Measurements from ENCODE around the gene BET1L. TPM values are rescaled to one million over a fixed set of nuclear protein-coding genes. Genes with fewer than 3 reads are reported as not detected.

BET1L gene
- total RNA-seq, 1 experiment from 2014 or later, result 89.0 TPM

DNA sequence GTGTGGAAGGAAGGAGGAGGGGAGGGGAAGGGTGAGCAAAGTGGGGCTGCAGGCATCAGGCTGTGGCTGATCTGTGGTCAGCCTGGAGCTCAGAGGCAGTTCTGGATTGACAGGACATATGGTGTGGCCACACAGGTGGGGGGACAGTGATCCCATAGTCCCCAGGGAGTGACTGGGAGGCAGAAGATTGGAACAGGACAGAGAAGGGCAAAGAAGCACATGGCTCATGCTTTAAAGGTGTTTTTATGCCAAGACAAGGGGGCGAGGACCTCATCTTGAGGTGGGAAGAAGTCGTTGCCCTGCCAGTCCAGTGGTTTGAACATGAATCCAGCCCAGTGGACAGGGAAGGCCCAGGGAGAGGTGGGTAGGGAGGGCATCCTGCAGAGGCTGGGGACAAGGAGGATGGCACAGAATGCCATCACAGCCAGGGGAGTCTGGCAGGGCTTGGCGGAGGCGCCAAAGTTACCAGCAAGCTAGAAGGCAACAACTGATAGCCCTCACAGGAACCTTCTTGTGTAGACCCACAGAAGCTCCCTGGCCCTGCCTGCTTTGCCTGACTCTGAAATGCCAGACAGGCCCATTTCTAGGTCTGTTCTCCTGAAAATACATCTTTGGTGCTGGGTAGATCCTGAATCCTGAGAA is 3.1 kb downstream of the BET1L start:
- ATAC-seq (no peak), DNase-seq (ENCODE audit: low read depth, low spot score) (no peak)
- Histone ChIP-seq H3K9me3 (ENCODE audit: control insufficient read depth, insufficient read depth, low read depth, low read length) (no peaks in the 10 kb centered on the region), H3K27me3 (ENCODE audit: control insufficient read depth, insufficient read depth, low read length) (no peaks in the 10 kb centered on the region), H3K4me1 (ENCODE audit: control insufficient read depth, insufficient read depth, low read length) (peaks cover 12% of the 10 kb centered on the region), H3K36me3 (ENCODE audit: control insufficient read depth, insufficient read depth, low read length) (peaks cover 4% of the 10 kb centered on the region; the same call in 1 of the 2 replicates), H3K27ac (ENCODE audit: low read length) (no peak overlapping the region), H3K4me3 (ENCODE audit: low read depth in 2 of 2, low read length in 2 of 2) (no peak overlapping the region)
- ChIA-PET CTCF (no interaction called here), POLR2A (interaction anchor here (0.6 kb wide), 1 partner anchor 47 kb away, joined by 3 read pairs; no protein-coding TSS in a partner anchor)
- no peak for TF ChIP-seq SIN3A (IDR thresholded peaks at IDR 0.05; ENCODE audit: borderline replicate concordance, insufficient read depth, low read depth, low read length)
- TF ChIP-seq TCF7L2 (IDR thresholded peaks at IDR 0.05; ENCODE audit: low read depth, low read length), result no peak
- TF ChIP-seq POLR2AphosphoS5 (IDR thresholded peaks at IDR 0.05; ENCODE audit: low read depth, low read length), result peak; percentile 21; the same call in 1 of the 2 replicates
- TF ChIP-seq, protein P1, sequence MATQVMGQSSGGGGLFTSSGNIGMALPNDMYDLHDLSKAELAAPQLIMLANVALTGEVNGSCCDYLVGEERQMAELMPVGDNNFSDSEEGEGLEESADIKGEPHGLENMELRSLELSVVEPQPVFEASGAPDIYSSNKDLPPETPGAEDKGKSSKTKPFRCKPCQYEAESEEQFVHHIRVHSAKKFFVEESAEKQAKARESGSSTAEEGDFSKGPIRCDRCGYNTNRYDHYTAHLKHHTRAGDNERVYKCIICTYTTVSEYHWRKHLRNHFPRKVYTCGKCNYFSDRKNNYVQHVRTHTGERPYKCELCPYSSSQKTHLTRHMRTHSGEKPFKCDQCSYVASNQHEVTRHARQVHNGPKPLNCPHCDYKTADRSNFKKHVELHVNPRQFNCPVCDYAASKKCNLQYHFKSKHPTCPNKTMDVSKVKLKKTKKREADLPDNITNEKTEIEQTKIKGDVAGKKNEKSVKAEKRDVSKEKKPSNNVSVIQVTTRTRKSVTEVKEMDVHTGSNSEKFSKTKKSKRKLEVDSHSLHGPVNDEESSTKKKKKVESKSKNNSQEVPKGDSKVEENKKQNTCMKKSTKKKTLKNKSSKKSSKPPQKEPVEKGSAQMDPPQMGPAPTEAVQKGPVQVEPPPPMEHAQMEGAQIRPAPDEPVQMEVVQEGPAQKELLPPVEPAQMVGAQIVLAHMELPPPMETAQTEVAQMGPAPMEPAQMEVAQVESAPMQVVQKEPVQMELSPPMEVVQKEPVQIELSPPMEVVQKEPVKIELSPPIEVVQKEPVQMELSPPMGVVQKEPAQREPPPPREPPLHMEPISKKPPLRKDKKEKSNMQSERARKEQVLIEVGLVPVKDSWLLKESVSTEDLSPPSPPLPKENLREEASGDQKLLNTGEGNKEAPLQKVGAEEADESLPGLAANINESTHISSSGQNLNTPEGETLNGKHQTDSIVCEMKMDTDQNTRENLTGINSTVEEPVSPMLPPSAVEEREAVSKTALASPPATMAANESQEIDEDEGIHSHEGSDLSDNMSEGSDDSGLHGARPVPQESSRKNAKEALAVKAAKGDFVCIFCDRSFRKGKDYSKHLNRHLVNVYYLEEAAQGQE (IDR thresholded peaks at IDR 0.05; ENCODE audit: insufficient read depth in 1 of 2, low read depth in 2 of 2, low read length in 1 of 2), result no peak
- TF ChIP-seq, protein P2, sequence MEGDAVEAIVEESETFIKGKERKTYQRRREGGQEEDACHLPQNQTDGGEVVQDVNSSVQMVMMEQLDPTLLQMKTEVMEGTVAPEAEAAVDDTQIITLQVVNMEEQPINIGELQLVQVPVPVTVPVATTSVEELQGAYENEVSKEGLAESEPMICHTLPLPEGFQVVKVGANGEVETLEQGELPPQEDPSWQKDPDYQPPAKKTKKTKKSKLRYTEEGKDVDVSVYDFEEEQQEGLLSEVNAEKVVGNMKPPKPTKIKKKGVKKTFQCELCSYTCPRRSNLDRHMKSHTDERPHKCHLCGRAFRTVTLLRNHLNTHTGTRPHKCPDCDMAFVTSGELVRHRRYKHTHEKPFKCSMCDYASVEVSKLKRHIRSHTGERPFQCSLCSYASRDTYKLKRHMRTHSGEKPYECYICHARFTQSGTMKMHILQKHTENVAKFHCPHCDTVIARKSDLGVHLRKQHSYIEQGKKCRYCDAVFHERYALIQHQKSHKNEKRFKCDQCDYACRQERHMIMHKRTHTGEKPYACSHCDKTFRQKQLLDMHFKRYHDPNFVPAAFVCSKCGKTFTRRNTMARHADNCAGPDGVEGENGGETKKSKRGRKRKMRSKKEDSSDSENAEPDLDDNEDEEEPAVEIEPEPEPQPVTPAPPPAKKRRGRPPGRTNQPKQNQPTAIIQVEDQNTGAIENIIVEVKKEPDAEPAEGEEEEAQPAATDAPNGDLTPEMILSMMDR (IDR thresholded peaks at IDR 0.05), result no peak
- in situ Hi-C loops (cut with HindIII; ENCODE audit: low pct_unique_long_range_greater_than_20kb, low sequenced_read_pairs), result no loop called here
- BruUV-seq (replicated peaks), result no TSS peak
- intact Hi-C loops (cut with micrococcal nuclease; ENCODE audit: unreplicated experiment), result no loop called here

DNA sequence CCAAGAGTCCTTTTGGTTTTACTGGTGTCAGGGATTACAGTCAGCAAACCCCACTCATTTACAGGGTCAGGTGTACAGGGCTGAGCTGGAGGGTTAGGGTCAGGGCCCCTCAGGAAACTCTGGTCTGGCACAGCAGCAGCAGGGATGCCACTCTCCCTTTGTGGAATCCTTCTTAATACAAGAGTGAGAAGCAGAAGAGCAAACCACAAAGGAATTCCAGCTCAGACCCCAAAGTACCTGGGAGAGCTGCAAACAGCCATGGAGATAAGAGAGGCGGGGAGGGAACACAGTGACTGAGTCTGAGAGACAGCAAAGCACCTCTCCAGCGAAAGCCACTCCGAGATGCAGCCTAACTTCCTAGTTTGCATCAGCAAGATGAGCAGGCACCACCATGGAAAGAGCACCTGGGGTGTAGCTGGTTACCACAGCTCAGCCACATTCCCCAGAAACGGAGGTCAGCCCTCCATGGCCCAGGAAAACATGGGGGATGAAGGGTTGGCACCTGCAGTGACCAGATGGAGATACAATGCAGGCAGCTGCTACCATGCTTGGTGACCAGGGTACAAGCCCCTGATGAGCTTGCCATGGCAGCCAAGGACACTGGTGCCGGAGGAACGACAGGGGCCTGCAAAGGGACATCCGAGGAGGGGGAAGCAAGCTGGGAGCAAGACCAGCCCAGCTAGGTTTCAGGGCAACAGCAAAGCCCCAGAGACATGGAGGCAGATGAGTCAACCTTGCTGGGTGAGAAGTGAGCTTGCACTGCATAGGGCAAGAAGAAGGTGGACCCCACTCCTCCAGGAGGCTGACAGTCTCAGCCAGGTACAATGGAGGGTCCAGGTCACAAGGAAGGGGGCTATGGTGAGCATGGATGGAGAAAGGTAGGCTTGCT is 3.9 kb downstream of the BET1L start:
- BruUV-seq (replicated peaks), result no TSS peak

More for the DNA sequence above, 3.9 kb downstream of the BET1L start:
- intact Hi-C loops (cut with micrococcal nuclease; ENCODE audit: unreplicated experiment), result no loop called here
- Histone ChIP-seq H3K4me3 (ENCODE audit: low read depth in 2 of 2, low read length in 2 of 2) (no peak overlapping the region), H3K27ac (ENCODE audit: low read length) (no peak overlapping the region), H3K27me3 (ENCODE audit: control insufficient read depth, insufficient read depth, low read length) (no peaks in the 10 kb centered on the region), H3K9me3 (ENCODE audit: control insufficient read depth, insufficient read depth, low read depth, low read length) (no peaks in the 10 kb centered on the region), H3K4me1 (ENCODE audit: control insufficient read depth, insufficient read depth, low read length) (peaks cover 12% of the 10 kb centered on the region), H3K36me3 (ENCODE audit: control insufficient read depth, insufficient read depth, low read length) (peaks cover 4% of the 10 kb centered on the region; the same call in 1 of the 2 replicates)
- DNase-seq (ENCODE audit: low read depth, low spot score), result no peak
- in situ Hi-C loops (cut with HindIII; ENCODE audit: low pct_unique_long_range_greater_than_20kb, low sequenced_read_pairs), result no loop called here
- ChIA-PET CTCF (no interaction called here), POLR2A (interaction anchor here (0.6 kb wide), 1 partner anchor 48 kb away, joined by 3 read pairs; no protein-coding TSS in a partner anchor)
- TF ChIP-seq POLR2AphosphoS5 (IDR thresholded peaks at IDR 0.05; ENCODE audit: low read depth, low read length), result peak; percentile 24
- TF ChIP-seq, protein P1 (IDR thresholded peaks at IDR 0.05; ENCODE audit: insufficient read depth in 1 of 2, low read depth in 2 of 2, low read length in 1 of 2), result no peak
- ATAC-seq, result no peak

Data from Panc1 (cell line).